B cell (primary cell): ENCODE results near the gene USP30.

Experiments used
- CTCF ChIP-seq: fragments of 200-600 bp; IDR thresholded peaks from one replicate; pipeline ENCODE4 v1.8.0; 2022; ENCODE audit warnings: antibody characterized with exemption, mild to moderate bottlenecking
- EZH2 ChIP-seq: IDR thresholded peaks from 2 replicates; pipeline ENCODE4 v1.6.1; 2012; ENCODE audit warnings: borderline replicate concordance, low read depth, mild to moderate bottlenecking, moderate library complexity, low read length; ENCODE audit not compliant: insufficient read depth, poor library complexity, severe bottlenecking

GRCh38 chr12:109033239-109034196, 18.9 kb upstream of the USP30 start:
- TF ChIP-seq EZH2 (no peak), CTCF (no peak)
